NCI-H2227 (cell line): Measurements from ENCODE around the gene NAP1L4.
"Not testable (repeated sequence)": the region's sequence is repeated elsewhere in the genome, so short reads cannot be mapped to it uniquely, and the experiment has no call there.

ENCODE experiments used
- DNase-seq: peaks from one replicate; lab custom pipeline; 2025; ENCODE audit not compliant: unreplicated experiment; lab: John Stamatoyannopoulos, UW

Gene NAP1L4

GRCh38 chr11:2938458-2939418 is 53.4 kb downstream of the NAP1L4 start:
- DNase-seq: not testable (repeated sequence)

- not testable (repeated sequence) for DNase-seq
Observed at GRCh38 chr11:2937641-2938457, 54.3 kb downstream of the NAP1L4 start.

DNA sequence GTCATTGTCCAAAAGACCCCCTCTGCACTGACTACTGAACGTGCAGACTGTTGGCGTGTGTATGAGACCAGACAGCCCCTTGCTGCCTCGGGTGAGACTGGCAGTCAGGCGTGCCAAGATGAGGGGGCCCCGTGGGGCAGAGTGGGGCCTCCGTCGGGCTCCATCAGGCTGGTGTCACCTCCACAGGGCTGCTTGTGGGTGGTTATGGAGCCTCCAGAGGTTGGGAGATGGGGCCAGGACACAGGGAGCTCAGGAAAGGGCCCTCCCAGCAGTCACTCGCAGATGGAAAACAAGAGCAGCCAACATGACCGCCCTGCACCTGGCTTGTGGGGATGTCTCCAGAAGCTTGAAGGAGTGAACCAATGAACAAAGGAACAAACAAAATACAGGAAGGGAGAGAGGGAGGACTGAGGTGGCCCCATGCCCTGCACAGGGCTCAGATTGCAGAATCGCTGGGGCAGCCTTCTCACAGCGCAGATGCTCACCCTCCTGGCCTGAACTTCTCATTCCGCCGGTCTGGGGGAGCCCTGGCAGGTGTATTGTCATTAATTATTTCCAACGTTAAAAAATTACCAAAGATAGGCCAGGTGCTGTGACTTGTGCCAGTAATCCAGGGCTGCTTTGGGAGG is 57.4 kb downstream of the NAP1L4 start:
- DNase-seq: no peak

DNA sequence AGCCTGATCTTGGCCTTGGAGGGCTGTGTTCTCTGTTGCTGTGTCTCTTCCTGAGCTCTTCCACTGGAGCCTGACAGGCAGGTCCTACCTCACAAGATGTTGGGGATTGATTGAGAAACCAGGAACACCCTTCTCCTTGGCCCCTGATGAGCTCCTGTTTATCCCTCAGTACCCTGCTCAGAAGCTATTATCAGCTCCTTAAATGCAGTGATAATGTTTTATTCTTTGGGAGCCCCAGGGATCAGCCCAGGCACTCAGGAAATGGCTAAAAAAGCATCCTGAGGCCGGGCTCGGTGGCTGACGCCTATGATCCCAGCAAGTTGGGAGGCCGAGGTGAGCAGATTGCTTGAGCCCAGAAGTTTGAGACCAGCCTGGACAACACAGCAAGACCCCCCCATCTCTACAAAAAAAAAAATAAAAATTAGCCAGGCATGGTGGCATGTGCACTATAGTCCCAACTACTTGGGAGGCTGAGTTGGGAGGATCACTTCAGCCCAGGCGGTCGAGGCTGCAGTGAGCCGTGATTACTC is 58.0 kb downstream of the NAP1L4 start:
- DNase-seq: no peak

- no peak for DNase-seq
Observed at GRCh38 chr11:2933375-2934020, 58.6 kb downstream of the NAP1L4 start.

DNA sequence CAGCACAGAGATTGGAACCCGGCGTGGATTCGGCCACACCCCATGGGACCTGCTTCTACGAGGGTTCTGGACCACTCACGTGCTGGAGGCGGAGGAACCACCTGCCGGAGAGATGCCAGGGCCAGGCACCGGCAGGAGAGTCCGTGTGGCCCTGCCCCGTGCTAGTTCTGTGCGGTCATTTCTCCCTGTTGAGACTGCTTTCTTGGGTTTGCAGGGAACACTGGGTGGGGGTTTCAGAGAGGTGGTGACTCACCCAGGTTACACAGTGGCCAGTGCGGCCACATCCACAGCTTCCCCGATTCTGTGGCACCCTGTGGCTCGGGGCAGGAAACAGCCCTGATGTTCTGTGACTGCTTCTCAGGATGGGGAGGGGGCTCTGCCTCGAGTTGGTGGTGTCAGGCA is 59.3 kb downstream of the NAP1L4 start:
- no peak for DNase-seq

- no peak for DNase-seq
Observed at GRCh38 chr11:2931771-2932738, 60.1 kb downstream of the NAP1L4 start.

- no peak for DNase-seq
Observed at GRCh38 chr11:2931420-2931746, 60.7 kb downstream of the NAP1L4 start.

- peak; percentile 38 for DNase-seq
Observed at GRCh38 chr11:2930704-2931419, 61.3 kb downstream of the NAP1L4 start.

DNA sequence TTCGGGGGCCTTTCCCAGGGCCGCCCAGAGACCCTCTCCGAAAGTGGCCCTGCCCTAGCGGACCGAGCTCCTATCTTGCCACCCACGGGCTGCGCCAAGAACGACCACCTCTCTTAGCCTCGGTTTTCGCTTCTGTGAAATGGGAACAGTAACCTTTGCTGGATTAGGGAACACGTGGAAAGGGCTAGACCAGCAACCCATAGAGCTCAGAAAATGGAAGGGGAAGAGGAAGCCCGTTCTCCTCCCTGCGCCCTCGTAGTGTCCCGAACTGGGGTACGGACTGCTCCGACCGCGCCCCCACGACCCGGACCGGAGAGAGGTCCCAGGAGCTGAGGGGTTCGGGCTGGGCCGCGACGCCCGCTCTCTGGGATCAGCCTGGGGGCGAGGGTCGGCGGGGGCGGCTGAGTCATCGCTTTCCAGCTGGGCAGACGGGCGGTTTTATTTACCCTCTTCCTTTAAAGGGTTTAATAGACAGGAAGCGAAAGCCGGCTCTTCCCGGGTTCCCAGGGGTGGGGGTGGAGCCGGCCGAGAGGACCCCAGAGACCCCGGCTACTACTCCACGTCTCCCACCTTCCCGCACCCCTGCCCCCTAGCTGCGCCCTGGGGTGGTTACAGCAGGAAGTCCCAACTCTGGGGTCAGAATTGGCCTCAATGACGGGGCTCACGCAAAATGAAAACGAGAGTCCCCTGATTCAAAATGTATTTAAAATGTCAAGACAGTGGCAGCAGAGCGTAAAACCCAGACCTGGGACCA is 62.0 kb downstream of the NAP1L4 start:
- DNase-seq: peak; percentile 42

DNA sequence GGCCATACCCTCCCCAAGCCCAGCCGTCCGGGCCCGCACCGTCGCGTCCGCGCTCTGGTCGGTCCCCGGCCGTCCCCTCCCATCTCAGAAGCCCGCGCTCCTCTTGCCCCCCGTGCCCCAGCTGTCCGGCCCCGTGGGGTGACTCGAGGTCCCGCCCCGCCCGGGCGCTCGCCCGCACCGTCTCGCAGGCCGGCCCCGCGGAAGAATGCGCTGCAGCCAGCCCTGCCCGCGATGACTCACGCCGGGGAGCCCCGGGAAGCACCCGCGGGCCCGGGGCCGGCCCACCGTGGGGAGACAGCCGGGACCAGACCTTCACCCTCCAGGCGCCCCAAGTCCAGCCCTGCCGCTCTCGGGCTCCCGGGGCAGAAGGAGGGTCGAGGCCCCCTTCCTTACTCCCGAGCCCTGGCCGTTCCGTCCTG is 62.6 kb downstream of the NAP1L4 start:
- DNase-seq: peak; percentile 62

DNA sequence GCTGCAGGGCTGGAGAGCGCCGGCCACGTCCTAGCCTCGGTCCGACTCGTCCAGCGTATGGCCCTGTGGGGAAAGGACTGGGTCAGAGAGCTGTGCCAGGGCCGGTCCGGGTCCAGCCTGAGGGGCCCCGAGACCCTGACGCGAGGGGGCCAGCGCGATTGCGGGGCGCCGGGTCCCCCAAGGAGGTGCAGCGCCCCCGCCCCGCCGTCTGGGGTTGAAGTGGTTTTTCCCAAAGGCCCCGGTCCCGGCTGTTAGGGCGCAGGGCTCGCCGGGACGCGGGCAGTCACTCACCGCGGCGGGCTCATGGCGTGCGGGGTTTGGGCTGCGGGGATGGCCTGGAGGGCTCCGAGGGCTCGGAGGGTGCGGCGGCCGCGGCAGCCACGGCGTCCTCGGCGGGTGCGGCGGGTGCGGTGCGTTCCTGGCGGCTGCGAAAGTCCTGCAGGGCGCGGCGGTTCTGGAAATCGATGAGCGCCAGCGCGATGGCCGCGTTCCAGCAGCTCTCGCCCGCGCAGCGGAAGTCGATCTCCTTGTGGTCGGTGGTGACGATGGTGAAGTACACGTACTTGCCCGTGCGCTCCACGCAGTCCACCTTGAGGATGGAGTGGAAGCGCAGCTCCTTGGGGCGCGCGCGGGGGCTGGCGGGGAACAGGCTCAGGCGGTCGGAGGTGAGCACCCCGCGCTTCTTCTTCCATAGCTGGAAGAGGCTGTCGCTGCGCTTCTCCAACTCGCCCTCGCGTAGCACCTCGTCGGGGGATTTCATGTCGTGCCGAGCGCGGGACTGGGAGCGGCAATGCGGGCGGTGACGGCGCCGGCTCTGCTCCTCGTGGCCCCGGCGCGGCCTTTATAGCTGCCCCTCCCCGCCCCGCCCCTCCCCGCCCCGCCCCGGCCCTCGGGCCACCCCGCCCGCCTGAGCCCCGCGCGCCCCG is 63.3 kb downstream of the NAP1L4 start, which contains the start of gene PHLDA2:
Gene PHLDA2, minus strand, starts transcription at position 816 of the 926 bp plus-strand sequence. Its CDS starts 56 bp downstream, at position 760.
- peak; percentile 65 for DNase-seq

DNA sequence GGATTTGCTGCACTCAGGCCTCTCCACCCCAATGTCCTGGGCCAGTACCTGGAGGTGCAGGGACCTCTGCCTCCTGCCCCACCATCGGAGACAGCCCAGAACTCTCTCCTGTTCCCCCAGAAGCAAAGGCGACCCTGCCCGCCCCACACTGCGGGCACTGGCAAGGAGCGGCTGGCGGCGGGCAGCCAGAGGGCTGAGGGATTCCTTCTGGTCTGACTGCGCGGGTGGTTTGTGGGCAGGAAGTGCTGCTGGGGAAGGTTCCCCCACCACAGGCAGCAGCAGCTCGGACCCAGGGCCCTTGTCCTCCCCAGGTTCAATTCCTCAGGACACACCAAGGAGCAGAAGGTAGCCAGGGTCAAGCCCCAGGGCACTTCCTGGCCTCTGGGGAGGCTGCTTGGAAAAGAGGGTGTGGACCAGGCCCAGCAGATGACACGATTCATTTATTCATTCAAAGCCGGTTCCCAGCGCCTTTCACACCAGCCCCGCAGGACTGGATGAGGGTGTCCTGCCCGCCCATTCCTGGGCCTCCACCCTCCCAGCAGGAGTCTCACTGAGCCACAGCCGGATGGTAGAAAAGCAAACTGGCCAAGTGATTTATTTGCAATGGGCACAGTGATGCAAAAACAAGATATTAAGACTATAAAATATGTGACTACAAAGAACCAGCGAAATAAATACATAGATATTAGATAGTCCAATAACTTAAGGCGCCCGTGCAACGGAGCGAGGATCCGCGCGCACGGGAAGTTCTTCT is 64.1 kb downstream of the NAP1L4 start:
- DNase-seq: peak; percentile 33

DNA sequence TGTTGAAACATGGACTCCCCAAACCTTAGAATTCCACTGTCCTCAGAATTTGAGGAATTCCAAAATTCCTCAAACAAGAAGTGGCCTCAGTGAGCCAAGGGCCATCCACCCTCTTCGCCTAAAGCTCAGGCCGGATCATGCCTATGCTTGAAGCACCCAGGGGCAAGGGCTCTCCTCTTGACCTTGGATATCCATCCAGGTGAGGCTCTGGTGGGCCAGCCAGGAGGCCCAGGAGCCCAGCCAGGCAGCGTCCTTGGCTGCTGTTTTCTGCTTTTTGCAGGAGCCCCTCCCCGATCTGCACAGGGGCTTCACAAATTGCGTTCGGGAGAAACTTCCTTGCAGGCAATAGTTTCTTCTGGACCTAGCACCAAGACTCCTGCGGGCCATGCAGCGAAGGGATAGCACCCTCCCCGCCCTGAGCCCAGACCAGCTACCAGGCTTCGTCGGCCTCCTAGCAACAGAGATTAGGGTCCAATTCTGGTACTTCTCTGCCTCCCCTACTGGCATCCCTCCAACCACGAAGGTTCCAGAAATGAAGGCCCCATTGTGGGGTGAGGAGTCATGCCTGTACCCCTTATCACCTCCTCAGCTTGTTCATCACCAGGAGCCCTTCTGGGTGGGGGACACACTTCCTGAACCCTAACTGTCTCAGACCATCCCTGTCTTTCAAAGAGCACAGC is 64.9 kb downstream of the NAP1L4 start:
- no peak for DNase-seq

GRCh38 chr11:2926611-2927051 is 65.5 kb downstream of the NAP1L4 start:
- no peak for DNase-seq
